H1 (cell line): ENCODE measurements around the gene KRT5. TPM values are rescaled to one million over a fixed set of nuclear protein-coding genes. Genes with fewer than 3 reads are reported as not detected.

Experiments used
- CHD2 ChIP-seq: IDR thresholded peaks from 2 replicates; pipeline ENCODE4 v1.6.1; 2012; ENCODE audit warnings: low read length, improper control_type of control experiment
- CHD7 ChIP-seq: fragments of 300-600 bp; sonication (generic); IDR thresholded peaks from 2 replicates; pipeline ENCODE4 v1.7.1; 2012; ENCODE audit warnings: low read length, moderate library complexity, mild to moderate bottlenecking, inconsistent platforms; ENCODE audit not compliant: insufficient replicate concordance
- CTCF ChIP-seq, 3 experiments: IDR thresholded peaks; 1 replicate in 2 of 3; 2 replicates in 1 of 3; pipeline versions ENCODE4 v1.5.1 to v1.6.1; 2011; ENCODE audit warnings: low read length in 3 of 3, mild to moderate bottlenecking in 3 of 3, inconsistent platforms in 2 of 3, low read depth in 1 of 3, moderate library complexity in 1 of 3; ENCODE audit not compliant: insufficient read depth in 1 of 3; ENCODE audit errors: control extremely low read depth in 1 of 3
- RBBP5 ChIP-seq: IDR thresholded peaks from 2 replicates; pipeline ENCODE4 v1.7.1; 2012; ENCODE audit warnings: low read depth, mild to moderate bottlenecking, inconsistent platforms, low read length, moderate library complexity, borderline replicate concordance
- polyA plus RNA-seq, 7 experiments: library from polyadenylated mRNA; depleted of rRNA in 3 of 7; stranded (reverse) in 5 of 7; unstranded in 2 of 7; fragments of >200 nt in 5 of 7; fragments of 200-250 nt in 2 of 7; gene quantifications; 1 replicate in 5 of 7; 2 replicates in 1 of 7; 4 replicates in 1 of 7; pipeline versions ENCODE4 v1.2.1 to v1.2.3, GENCODE V29; 2011 to 2013; ENCODE audit warnings: missing spikeins in 2 of 7, mixed read lengths in 2 of 7
- total RNA-seq: library from RNA; stranded (reverse); fragmentation: NEBNext Ultra II Directional; extraction: Animal tissue kit (Norgen Biotek cat#: 25700); gene quantifications from 2 replicates; pipeline ENCODE4 v1.2.1, GENCODE V29; 2021

KRT5 gene
- total and polyA plus RNA-seq, 2 of the 8 experiments (the other 6 are each of a cell fraction or from before 2014, with no cell fraction given), result 0.18 TPM; not detected in 1

DNA sequence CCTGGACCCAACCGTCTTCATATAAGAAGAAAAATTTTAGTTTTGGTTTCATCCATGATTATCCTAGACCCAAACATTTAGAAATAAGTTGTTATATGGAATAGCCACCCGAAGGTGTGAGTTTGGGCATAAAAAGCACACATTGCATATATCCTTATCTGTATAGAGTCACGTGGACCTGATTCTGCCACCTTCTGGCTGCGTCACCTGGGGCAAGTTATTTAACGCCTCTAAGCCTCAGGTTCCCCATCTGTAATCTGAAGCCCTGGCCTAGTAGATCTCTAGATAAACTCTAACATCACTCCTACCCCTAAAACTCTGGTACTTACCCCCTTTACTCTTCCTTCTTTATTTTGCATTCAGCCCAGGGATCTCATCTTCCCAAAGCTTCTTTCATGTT, 14.3 kb upstream of the KRT5 start (continued):
- TF ChIP-seq CHD7, result no peak
- TF ChIP-seq CTCF (IDR thresholded peaks at IDR 0.05; ENCODE audit: control extremely low read depth in 1 of 3, insufficient read depth in 1 of 3, low read depth in 1 of 3, low read length in 3 of 3), result peak in 1 of 3 experiments; percentile 1; a peak in 1 of 4 replicates
- TF ChIP-seq CHD2, result no peak
- no peak for TF ChIP-seq RBBP5
